ENCODE measurements around the gene FRYL.
"Not testable (repeated sequence)": the region's sequence is repeated elsewhere in the genome, so short reads cannot be mapped to it uniquely, and the experiment has no call there.

The FRYL gene

GRCh38 chr4:48746608-48747362, 33.3 kb downstream of the FRYL start:
- no peak for DNase-seq (ENCODE audit: low read depth in 3 of 3)

GRCh38 chr4:48745223-48745622, 34.9 kb downstream of the FRYL start:
- not testable (repeated sequence) for DNase-seq (ENCODE audit: low read depth in 3 of 3)

- no peak for DNase-seq (ENCODE audit: low read depth in 3 of 3)
Observed at GRCh38 chr4:48742412-48742811, 37.7 kb downstream of the FRYL start.

- no peak for DNase-seq (ENCODE audit: low read depth in 3 of 3)
Observed at GRCh38 chr4:48739560-48740019, 40.5 kb downstream of the FRYL start.

- no peak for DNase-seq (ENCODE audit: low read depth in 3 of 3)
Observed at GRCh38 chr4:48738856-48739255, 41.2 kb downstream of the FRYL start.

- peak; percentile 13 to 33 (median 32) for DNase-seq (ENCODE audit: low read depth in 3 of 3)
Observed at GRCh38 chr4:48728906-48729496, 51.1 kb downstream of the FRYL start.

- DNase-seq (ENCODE audit: low read depth in 3 of 3): no peak
Observed at GRCh38 chr4:48727666-48728459, 52.2 kb downstream of the FRYL start.

GRCh38 chr4:48725414-48725813, 54.7 kb downstream of the FRYL start:
- no peak for DNase-seq (ENCODE audit: low read depth in 3 of 3)

- no peak for DNase-seq (ENCODE audit: low read depth in 3 of 3)
Observed at GRCh38 chr4:48722509-48723446, 57.3 kb downstream of the FRYL start.

GRCh38 chr4:48720459-48720858, 59.6 kb downstream of the FRYL start:
- DNase-seq (ENCODE audit: low read depth in 3 of 3): no peak

GRCh38 chr4:48718818-48719465, 61.1 kb downstream of the FRYL start:
- no peak for DNase-seq (ENCODE audit: low read depth in 3 of 3)

GRCh38 chr4:48716285-48716684, 63.8 kb downstream of the FRYL start:
- DNase-seq (ENCODE audit: low read depth in 3 of 3): not testable (repeated sequence)

- DNase-seq (ENCODE audit: low read depth in 3 of 3): no peak
Observed at GRCh38 chr4:48710446-48711209, 69.5 kb downstream of the FRYL start.

GRCh38 chr4:48709901-48710300, 70.2 kb downstream of the FRYL start:
- no peak for DNase-seq (ENCODE audit: low read depth in 3 of 3)

- no peak for DNase-seq (ENCODE audit: low read depth in 3 of 3)
Observed at GRCh38 chr4:48708610-48709009, 71.5 kb downstream of the FRYL start.

GRCh38 chr4:48706736-48707135, 73.3 kb downstream of the FRYL start:
- DNase-seq (ENCODE audit: low read depth in 3 of 3): no peak

GRCh38 chr4:48705609-48706008, 74.5 kb downstream of the FRYL start:
- no peak for DNase-seq (ENCODE audit: low read depth in 3 of 3)

GRCh38 chr4:48704091-48704802, 75.8 kb downstream of the FRYL start:
- no peak for DNase-seq (ENCODE audit: low read depth in 3 of 3)

GRCh38 chr4:48699475-48699874, 80.6 kb downstream of the FRYL start:
- no peak for DNase-seq (ENCODE audit: low read depth in 3 of 3)
